ENCODE data around the gene NCAM1.

NCAM1 gene

DNA sequence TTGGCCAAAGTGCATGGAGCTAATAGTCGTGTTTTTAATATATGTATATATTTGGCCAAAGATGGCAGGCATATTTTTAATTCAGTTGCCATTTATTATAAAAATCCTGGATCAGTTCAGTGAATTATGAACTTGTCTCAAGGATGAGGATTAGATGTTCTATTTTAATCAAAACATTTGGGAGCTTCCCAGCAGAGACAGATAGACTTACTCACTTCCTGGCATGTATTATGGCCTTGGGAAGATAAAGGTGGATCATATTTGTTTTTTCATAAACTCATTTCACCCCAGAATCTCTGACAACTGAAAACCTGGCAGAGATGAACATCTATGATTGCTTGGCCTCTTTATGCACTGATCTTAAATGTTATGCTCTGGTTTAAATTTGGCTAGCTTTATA is 148.8 kb downstream of the NCAM1 start:
- H3K27me3 ChIP-seq (ENCODE audit: control insufficient read depth, insufficient read depth, low read length), result no peaks in the 10 kb centered on the region
- H3K4me1 ChIP-seq (ENCODE audit: control insufficient read depth, insufficient read depth, low read length), result peaks cover 6% of the 10 kb centered on the region
- no peak overlapping the region for H3K9ac ChIP-seq (ENCODE audit: low read length)
- no peaks in the 10 kb centered on the region for H3K36me3 ChIP-seq (ENCODE audit: control insufficient read depth, insufficient read depth, low read length)
- no peak overlapping the region for H3K4me3 ChIP-seq (ENCODE audit: low read length)
- no peak overlapping the region for H3K27ac ChIP-seq (ENCODE audit: low read depth, low read length)

- Histone ChIP-seq H3K4me3 (ENCODE audit: low read length) (no peak overlapping the region), H3K36me3 (ENCODE audit: control insufficient read depth, insufficient read depth, low read length) (no peaks in the 10 kb centered on the region), H3K9ac (ENCODE audit: low read length) (no peak overlapping the region), H3K27me3 (ENCODE audit: control insufficient read depth, insufficient read depth, low read length) (no peaks in the 10 kb centered on the region), H3K4me1 (ENCODE audit: control insufficient read depth, insufficient read depth, low read length) (peaks cover 6% of the 10 kb centered on the region), H3K27ac (ENCODE audit: low read depth, low read length) (no peak overlapping the region)
Observed at GRCh38 chr11:113111156-113111555, 149.9 kb downstream of the NCAM1 start.

DNA sequence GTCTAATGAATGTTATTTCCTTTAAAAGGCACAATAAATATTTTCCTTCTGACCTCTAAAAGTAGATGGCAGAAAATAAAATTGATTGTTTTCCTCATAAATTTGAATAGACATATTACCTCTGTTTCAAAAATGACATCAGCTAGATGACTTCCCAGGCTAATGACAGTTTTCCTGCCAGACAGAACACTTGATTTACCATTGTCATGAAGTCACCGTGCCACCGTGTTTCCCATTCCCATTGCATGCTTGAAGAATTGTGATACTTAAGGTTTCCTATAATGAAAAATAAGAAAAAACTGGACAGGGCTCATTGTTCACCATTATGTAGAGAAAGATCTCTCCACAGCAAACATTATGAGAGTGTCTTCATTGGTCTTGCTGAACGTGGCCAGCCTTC is 151.1 kb downstream of the NCAM1 start:
- Histone ChIP-seq H3K4me1 (ENCODE audit: control insufficient read depth, insufficient read depth, low read length) (peaks cover 6% of the 10 kb centered on the region), H3K27ac (ENCODE audit: low read depth, low read length) (no peak overlapping the region), H3K27me3 (ENCODE audit: control insufficient read depth, insufficient read depth, low read length) (no peaks in the 10 kb centered on the region)

DNA sequence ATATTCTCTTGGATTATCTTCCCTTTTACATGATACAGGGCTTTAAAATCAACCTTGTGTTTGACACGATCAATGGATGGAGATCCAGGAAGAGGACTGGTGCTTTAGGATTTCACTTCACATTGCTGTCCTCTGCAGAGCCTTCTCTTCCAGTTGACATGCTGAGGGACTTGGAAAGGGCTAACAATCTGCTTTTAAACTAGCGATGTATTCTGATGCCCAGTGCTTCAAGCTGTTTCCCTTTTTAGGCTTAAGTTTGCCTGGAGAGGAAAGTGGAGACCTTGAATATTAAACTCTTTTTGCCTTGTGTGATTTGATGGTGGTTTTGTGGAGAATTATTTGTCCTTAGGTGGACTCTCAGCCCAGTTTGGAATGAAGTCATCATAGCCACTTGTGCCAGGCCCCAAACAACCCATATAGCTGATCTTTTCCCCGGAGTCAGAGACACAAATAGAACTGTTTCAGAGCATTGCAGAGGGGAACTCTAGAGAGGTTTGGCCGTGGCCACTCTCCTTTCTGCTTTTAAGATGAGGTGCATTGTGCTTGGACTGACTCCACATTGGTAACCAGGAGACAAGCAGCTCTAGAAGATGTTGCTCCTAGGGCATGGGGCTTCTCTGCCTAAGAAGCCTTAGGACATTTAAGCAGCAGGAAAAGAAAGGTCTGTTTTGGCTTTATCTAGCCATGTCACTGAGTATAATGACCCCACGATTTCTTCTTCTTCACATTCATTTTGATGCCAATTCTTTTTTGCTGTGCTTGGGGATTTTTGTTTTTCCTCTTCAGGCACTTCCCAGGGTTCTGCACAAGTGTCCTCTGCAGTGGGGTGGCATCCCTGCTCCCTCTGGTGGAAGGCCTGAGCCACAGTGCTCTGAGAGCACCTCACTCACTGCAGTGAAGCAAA is 152.8 kb downstream of the NCAM1 start:
- Histone ChIP-seq H3K27ac (ENCODE audit: low read depth, low read length) (peak overlapping the region; percentile 45), H3K27me3 (ENCODE audit: control insufficient read depth, insufficient read depth, low read length) (no peaks in the 10 kb centered on the region), H3K4me1 (ENCODE audit: control insufficient read depth, insufficient read depth, low read length) (peaks cover 7% of the 10 kb centered on the region), H3K9ac (ENCODE audit: low read length) (no peak overlapping the region), H3K36me3 (ENCODE audit: control insufficient read depth, insufficient read depth, low read length) (no peaks in the 10 kb centered on the region), H3K4me3 (ENCODE audit: low read length) (no peak overlapping the region)

More for the DNA sequence above, 151.1 kb downstream of the NCAM1 start:
- H3K4me3 ChIP-seq (ENCODE audit: low read length), result no peak overlapping the region
- no peak overlapping the region for H3K9ac ChIP-seq (ENCODE audit: low read length)
- no peaks in the 10 kb centered on the region for H3K36me3 ChIP-seq (ENCODE audit: control insufficient read depth, insufficient read depth, low read length)

GRCh38 chr11:113114705-113115027 is 153.4 kb downstream of the NCAM1 start:
- no peaks in the 10 kb centered on the region for H3K27me3 ChIP-seq (ENCODE audit: control insufficient read depth, insufficient read depth, low read length)
- peaks cover 11% of the 10 kb centered on the region for H3K4me1 ChIP-seq (ENCODE audit: control insufficient read depth, insufficient read depth, low read length)
- peak overlapping the region; percentile 45 for H3K27ac ChIP-seq (ENCODE audit: low read depth, low read length)
- no peaks in the 10 kb centered on the region for H3K36me3 ChIP-seq (ENCODE audit: control insufficient read depth, insufficient read depth, low read length)
- no peak overlapping the region for H3K9ac ChIP-seq (ENCODE audit: low read length)
- no peak overlapping the region for H3K4me3 ChIP-seq (ENCODE audit: low read length)

- Histone ChIP-seq H3K36me3 (ENCODE audit: control insufficient read depth, insufficient read depth, low read length) (no peaks in the 10 kb centered on the region), H3K4me3 (ENCODE audit: low read length) (no peak overlapping the region), H3K27ac (ENCODE audit: low read depth, low read length) (no peak overlapping the region), H3K27me3 (ENCODE audit: control insufficient read depth, insufficient read depth, low read length) (no peaks in the 10 kb centered on the region), H3K9ac (ENCODE audit: low read length) (no peak overlapping the region), H3K4me1 (ENCODE audit: control insufficient read depth, insufficient read depth, low read length) (peaks cover 16% of the 10 kb centered on the region)
Observed at GRCh38 chr11:113118104-113118503, 156.9 kb downstream of the NCAM1 start.

GRCh38 chr11:113119074-113119473 is 157.9 kb downstream of the NCAM1 start:
- Histone ChIP-seq H3K36me3 (ENCODE audit: control insufficient read depth, insufficient read depth, low read length) (no peaks in the 10 kb centered on the region), H3K27ac (ENCODE audit: low read depth, low read length) (no peak overlapping the region), H3K4me1 (ENCODE audit: control insufficient read depth, insufficient read depth, low read length) (peaks cover 16% of the 10 kb centered on the region), H3K9ac (ENCODE audit: low read length) (no peak overlapping the region), H3K4me3 (ENCODE audit: low read length) (no peak overlapping the region), H3K27me3 (ENCODE audit: control insufficient read depth, insufficient read depth, low read length) (no peaks in the 10 kb centered on the region)

DNA sequence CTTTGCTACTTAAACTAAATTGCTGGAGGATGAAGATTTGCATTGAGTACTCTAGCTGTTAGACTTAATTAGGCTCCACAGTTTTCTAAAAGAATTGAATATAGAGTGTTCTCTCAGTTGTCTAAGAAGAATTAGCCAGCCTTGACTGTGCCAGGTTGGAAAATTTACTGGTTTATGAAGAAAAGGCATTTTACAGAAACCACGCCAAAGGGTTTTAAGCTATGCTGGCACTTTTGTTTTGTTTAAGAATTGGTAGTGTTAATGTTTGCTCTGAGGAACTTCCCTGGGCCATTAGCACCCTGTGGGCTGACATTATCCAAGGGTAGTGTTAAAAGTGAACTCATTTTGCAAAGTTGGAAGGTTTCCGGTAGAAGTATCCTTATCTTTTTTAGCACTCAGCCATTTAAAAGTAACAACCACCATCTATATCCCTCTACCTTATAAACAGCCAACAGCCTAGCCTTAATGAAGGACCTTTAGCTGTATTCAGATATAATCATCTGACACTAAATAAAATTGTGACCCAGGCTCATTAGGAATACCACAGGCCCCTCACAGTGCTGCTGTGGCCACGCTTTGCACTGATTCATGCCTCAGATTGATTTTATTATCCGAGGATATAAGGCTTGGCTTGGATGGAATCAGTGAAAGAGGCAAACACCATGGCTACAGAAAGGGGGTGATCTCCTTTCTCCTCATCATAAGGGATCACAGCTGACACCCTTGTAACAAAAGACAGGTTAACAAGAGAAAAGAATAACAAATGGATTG is 158.9 kb downstream of the NCAM1 start:
- H3K27me3 ChIP-seq (ENCODE audit: control insufficient read depth, insufficient read depth, low read length), result no peaks in the 10 kb centered on the region
- no peak overlapping the region for H3K27ac ChIP-seq (ENCODE audit: low read depth, low read length)
- H3K4me1 ChIP-seq (ENCODE audit: control insufficient read depth, insufficient read depth, low read length), result peaks cover 10% of the 10 kb centered on the region

DNA sequence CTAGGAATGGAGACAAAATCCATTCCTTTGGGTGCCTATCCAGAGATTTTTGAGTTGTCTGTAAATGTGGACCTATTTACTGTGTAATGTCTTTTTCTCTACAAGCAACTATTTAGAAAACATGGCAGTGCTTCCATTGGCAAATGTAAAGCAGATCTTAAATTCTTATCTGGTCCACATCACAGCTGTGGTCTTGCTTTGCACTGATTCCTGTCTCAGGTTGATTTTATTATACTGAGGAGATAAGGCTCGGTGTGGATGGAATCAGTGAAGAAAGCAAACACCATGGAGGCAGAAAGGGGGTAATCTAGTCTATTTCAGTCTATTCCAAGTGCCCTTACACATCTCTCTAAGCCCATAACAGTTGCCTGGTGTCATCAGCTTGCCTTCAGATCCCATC is 160.5 kb downstream of the NCAM1 start:
- Histone ChIP-seq H3K4me3 (ENCODE audit: low read length) (no peak overlapping the region), H3K27ac (ENCODE audit: low read depth, low read length) (no peak overlapping the region), H3K27me3 (ENCODE audit: control insufficient read depth, insufficient read depth, low read length) (no peaks in the 10 kb centered on the region), H3K9ac (ENCODE audit: low read length) (no peak overlapping the region), H3K36me3 (ENCODE audit: control insufficient read depth, insufficient read depth, low read length) (no peaks in the 10 kb centered on the region), H3K4me1 (ENCODE audit: control insufficient read depth, insufficient read depth, low read length) (peaks cover 10% of the 10 kb centered on the region)

More for the DNA sequence above, 158.9 kb downstream of the NCAM1 start:
- Histone ChIP-seq H3K9ac (ENCODE audit: low read length) (no peak overlapping the region), H3K4me3 (ENCODE audit: low read length) (no peak overlapping the region), H3K36me3 (ENCODE audit: control insufficient read depth, insufficient read depth, low read length) (no peaks in the 10 kb centered on the region)

- H3K4me1 ChIP-seq (ENCODE audit: control insufficient read depth, insufficient read depth, low read length), result peaks cover 12% of the 10 kb centered on the region
- no peak overlapping the region for H3K4me3 ChIP-seq (ENCODE audit: low read length)
- no peak overlapping the region for H3K27ac ChIP-seq (ENCODE audit: low read depth, low read length)
- no peak overlapping the region for H3K9ac ChIP-seq (ENCODE audit: low read length)
- no peaks in the 10 kb centered on the region for H3K27me3 ChIP-seq (ENCODE audit: control insufficient read depth, insufficient read depth, low read length)
- no peaks in the 10 kb centered on the region for H3K36me3 ChIP-seq (ENCODE audit: control insufficient read depth, insufficient read depth, low read length)
Observed at GRCh38 chr11:113124006-113124405, 162.8 kb downstream of the NCAM1 start.

GRCh38 chr11:113124578-113124977 is 163.4 kb downstream of the NCAM1 start:
- Histone ChIP-seq H3K9ac (ENCODE audit: low read length) (no peak overlapping the region), H3K27me3 (ENCODE audit: control insufficient read depth, insufficient read depth, low read length) (no peaks in the 10 kb centered on the region), H3K4me1 (ENCODE audit: control insufficient read depth, insufficient read depth, low read length) (peaks cover 7% of the 10 kb centered on the region), H3K36me3 (ENCODE audit: control insufficient read depth, insufficient read depth, low read length) (no peaks in the 10 kb centered on the region), H3K27ac (ENCODE audit: low read depth, low read length) (no peak overlapping the region), H3K4me3 (ENCODE audit: low read length) (no peak overlapping the region)

DNA sequence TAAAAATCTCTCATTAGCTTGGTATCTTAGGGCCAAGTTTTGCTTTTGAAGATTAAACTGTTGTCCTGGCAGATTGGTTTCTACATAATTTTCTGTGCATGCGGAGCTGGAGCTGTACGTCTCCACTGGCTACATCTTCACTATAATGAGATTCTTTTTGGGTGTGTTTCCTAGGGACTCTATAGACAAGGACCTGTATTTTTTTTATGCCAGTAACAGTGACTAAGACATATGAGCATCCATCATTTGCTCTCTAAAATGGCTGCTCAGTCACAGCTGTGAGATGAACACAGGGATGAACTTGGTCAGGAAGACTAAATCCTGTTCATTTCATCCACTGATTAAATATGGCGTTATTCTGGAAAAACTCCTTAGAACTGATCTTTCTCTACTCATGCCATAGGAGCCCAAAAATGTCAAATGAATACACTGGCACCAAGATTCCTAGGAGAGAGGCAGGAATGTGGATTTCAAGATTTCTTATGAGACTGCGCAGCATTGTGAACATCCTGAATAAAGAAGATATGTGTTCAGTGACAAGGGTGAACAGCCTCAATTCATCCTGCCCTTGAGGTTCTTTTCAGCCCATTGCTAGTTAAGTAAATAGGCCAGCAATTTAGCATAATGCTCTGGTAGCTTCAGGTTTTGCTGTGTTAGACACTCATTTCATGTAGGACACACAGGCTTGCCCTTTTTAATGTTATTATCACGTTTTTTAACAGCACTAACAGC is 168.2 kb downstream of the NCAM1 start:
- H3K36me3 ChIP-seq (ENCODE audit: control insufficient read depth, insufficient read depth, low read length), result no peaks in the 10 kb centered on the region
- H3K9ac ChIP-seq (ENCODE audit: low read length), result no peak overlapping the region
- H3K4me1 ChIP-seq (ENCODE audit: control insufficient read depth, insufficient read depth, low read length), result peaks cover 8% of the 10 kb centered on the region
- no peak overlapping the region for H3K27ac ChIP-seq (ENCODE audit: low read depth, low read length)
- no peaks in the 10 kb centered on the region for H3K27me3 ChIP-seq (ENCODE audit: control insufficient read depth, insufficient read depth, low read length)
- no peak overlapping the region for H3K4me3 ChIP-seq (ENCODE audit: low read length)
